ENCODE measurements around the gene UGGT2.
"Not testable (repeated sequence)": the region's sequence is repeated elsewhere in the genome, so short reads cannot be mapped to it uniquely, and the experiment has no call there.

UGGT2 gene

GRCh38 chr13:96086736-96087135, 33.5 kb upstream of the UGGT2 start:
- no peak overlapping the region for H3K9ac ChIP-seq (ENCODE audit: low read depth in 1 of 2, low read length in 2 of 2)
- H3K9me3 ChIP-seq (ENCODE audit: control insufficient read depth in 2 of 2, low read length in 2 of 2): no peaks in the 10 kb centered on the region
- no peak overlapping the region for H3K27ac ChIP-seq (ENCODE audit: low read depth in 2 of 2, low read length in 2 of 2)
- H3K36me3 ChIP-seq (ENCODE audit: control insufficient read depth in 2 of 2, insufficient read depth in 2 of 2, low read length in 2 of 2): no peaks in the 10 kb centered on the region
- peaks cover 4 to 9% of the 10 kb centered on the region in 2 donors for H3K4me1 ChIP-seq (ENCODE audit: control insufficient read depth in 2 of 2, insufficient read depth in 2 of 2, low read length in 2 of 2)
- no peak overlapping the region for H3K4me3 ChIP-seq (ENCODE audit: low read length in 2 of 2)
- H3K27me3 ChIP-seq (ENCODE audit: control insufficient read depth in 2 of 2, insufficient read depth in 2 of 2, low read length in 2 of 2): peaks cover 15 to 37% of the 10 kb centered on the region in 2 donors

DNA sequence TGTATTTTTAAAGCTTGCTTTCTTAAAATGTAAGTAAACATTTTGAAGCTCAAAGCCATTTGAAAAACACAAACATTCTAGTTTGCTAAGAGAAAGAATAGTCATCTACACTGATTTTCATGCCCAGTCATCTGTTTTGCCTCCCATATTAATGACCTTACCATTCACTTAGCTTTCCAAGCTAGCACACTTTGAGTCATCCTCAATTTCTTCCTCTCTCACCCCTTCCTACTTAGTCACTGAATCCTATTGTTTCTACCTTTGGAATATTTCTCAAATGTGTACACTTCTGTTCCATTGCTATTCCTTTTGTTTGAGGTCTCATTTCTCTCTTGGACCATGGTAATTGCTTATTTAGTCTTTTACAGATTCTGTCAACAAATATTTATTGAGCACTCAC, 29.4 kb upstream of the UGGT2 start:
- Histone ChIP-seq H3K36me3 (ENCODE audit: control insufficient read depth in 2 of 2, insufficient read depth in 2 of 2, low read length in 2 of 2) (no peaks in the 10 kb centered on the region), H3K27ac (ENCODE audit: low read depth in 2 of 2, low read length in 2 of 2) (no peak overlapping the region), H3K9me3 (ENCODE audit: control insufficient read depth in 2 of 2, low read length in 2 of 2) (no peaks in the 10 kb centered on the region), H3K9ac (ENCODE audit: low read depth in 1 of 2, low read length in 2 of 2) (no peak overlapping the region), H3K4me3 (ENCODE audit: low read length in 2 of 2) (no peak overlapping the region), H3K4me1 (ENCODE audit: control insufficient read depth in 2 of 2, insufficient read depth in 2 of 2, low read length in 2 of 2) (no peaks in the 10 kb centered on the region), H3K27me3 (ENCODE audit: control insufficient read depth in 2 of 2, insufficient read depth in 2 of 2, low read length in 2 of 2) (peaks cover 0 to 5% of the 10 kb centered on the region in 2 donors)

GRCh38 chr13:96081888-96082287, 28.7 kb upstream of the UGGT2 start:
- Histone ChIP-seq H3K27ac (ENCODE audit: low read depth in 2 of 2, low read length in 2 of 2) (no peak overlapping the region), H3K4me1 (ENCODE audit: control insufficient read depth in 2 of 2, insufficient read depth in 2 of 2, low read length in 2 of 2) (no peaks in the 10 kb centered on the region), H3K4me3 (ENCODE audit: low read length in 2 of 2) (no peak overlapping the region), H3K9ac (ENCODE audit: low read depth in 1 of 2, low read length in 2 of 2) (no peak overlapping the region), H3K9me3 (ENCODE audit: control insufficient read depth in 2 of 2, low read length in 2 of 2) (no peaks in the 10 kb centered on the region), H3K27me3 (ENCODE audit: control insufficient read depth in 2 of 2, insufficient read depth in 2 of 2, low read length in 2 of 2) (peaks cover 0 to 2% of the 10 kb centered on the region in 2 donors), H3K36me3 (ENCODE audit: control insufficient read depth in 2 of 2, insufficient read depth in 2 of 2, low read length in 2 of 2) (no peaks in the 10 kb centered on the region)

GRCh38 chr13:96080676-96081075, 27.5 kb upstream of the UGGT2 start:
- Histone ChIP-seq H3K9ac (ENCODE audit: low read depth in 1 of 2, low read length in 2 of 2) (no peak overlapping the region), H3K27me3 (ENCODE audit: control insufficient read depth in 2 of 2, insufficient read depth in 2 of 2, low read length in 2 of 2) (peaks cover 0 to 1% of the 10 kb centered on the region in 2 donors), H3K27ac (ENCODE audit: low read depth in 2 of 2, low read length in 2 of 2) (no peak overlapping the region), H3K4me3 (ENCODE audit: low read length in 2 of 2) (no peak overlapping the region), H3K36me3 (ENCODE audit: control insufficient read depth in 2 of 2, insufficient read depth in 2 of 2, low read length in 2 of 2) (no peaks in the 10 kb centered on the region), H3K4me1 (ENCODE audit: control insufficient read depth in 2 of 2, insufficient read depth in 2 of 2, low read length in 2 of 2) (no peaks in the 10 kb centered on the region), H3K9me3 (ENCODE audit: control insufficient read depth in 2 of 2, low read length in 2 of 2) (no peaks in the 10 kb centered on the region)

DNA sequence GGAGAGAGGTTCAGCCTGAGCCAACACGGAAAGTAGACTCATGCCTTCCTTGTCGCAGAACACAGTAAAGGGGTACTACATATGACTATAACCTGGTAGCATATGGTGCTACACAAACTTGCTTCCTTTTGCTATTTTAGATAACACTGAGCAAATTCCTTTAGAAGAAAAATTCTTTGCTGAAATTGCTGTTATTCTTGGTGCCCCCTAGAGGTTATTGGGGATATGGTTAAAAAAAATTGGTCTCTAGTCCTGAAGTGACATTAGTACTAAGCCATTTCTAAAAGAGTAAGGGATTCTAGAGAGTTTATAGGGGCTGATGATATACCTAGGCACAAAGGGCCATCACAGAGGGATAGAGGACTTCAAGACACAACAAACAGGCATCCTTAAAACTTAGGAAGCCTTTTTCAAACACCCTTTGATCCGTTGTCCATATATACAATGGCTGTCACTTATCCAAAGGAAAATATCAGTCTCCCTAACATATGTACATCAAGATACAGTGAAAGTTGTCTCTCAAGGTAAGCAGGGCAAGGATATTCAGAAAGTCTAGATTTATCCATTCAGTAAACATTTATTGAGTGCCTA, 22.8 kb upstream of the UGGT2 start:
- H3K9me3 ChIP-seq (ENCODE audit: control insufficient read depth in 2 of 2, low read length in 2 of 2): no peaks in the 10 kb centered on the region
- no peaks in the 10 kb centered on the region for H3K27me3 ChIP-seq (ENCODE audit: control insufficient read depth in 2 of 2, insufficient read depth in 2 of 2, low read length in 2 of 2)
- H3K27ac ChIP-seq (ENCODE audit: low read depth in 2 of 2, low read length in 2 of 2): no peak overlapping the region
- H3K4me3 ChIP-seq (ENCODE audit: low read length in 2 of 2): no peak overlapping the region
- H3K9ac ChIP-seq (ENCODE audit: low read depth in 1 of 2, low read length in 2 of 2): no peak overlapping the region
- H3K4me1 ChIP-seq (ENCODE audit: control insufficient read depth in 2 of 2, insufficient read depth in 2 of 2, low read length in 2 of 2): no peaks in the 10 kb centered on the region
- no peaks in the 10 kb centered on the region for H3K36me3 ChIP-seq (ENCODE audit: control insufficient read depth in 2 of 2, insufficient read depth in 2 of 2, low read length in 2 of 2)

DNA sequence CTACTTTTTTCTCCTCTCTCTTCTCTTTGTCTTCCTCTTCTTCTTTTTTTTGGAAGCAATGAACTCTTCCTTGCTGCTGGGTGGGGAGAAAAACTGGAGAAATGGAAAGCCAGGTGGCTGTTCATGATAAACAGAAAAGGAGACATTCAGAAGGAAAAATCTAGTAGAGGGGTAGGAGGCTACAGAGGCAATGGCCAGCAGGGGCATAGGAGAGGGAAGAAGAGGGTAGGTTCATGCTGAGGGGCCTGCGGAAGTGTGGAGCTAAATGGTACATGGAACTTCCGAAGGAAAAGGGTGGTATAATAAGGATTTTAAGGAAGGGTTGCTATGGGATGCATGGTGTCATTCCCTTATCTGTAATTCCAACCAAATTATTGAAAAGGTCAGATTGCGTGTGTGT, 19.2 kb upstream of the UGGT2 start:
- Histone ChIP-seq H3K9ac (ENCODE audit: low read depth in 1 of 2, low read length in 2 of 2) (no peak overlapping the region), H3K4me3 (ENCODE audit: low read length in 2 of 2) (no peak overlapping the region), H3K36me3 (ENCODE audit: control insufficient read depth in 2 of 2, insufficient read depth in 2 of 2, low read length in 2 of 2) (no peaks in the 10 kb centered on the region), H3K4me1 (ENCODE audit: control insufficient read depth in 2 of 2, insufficient read depth in 2 of 2, low read length in 2 of 2) (no peaks in the 10 kb centered on the region), H3K27me3 (ENCODE audit: control insufficient read depth in 2 of 2, insufficient read depth in 2 of 2, low read length in 2 of 2) (no peaks in the 10 kb centered on the region), H3K9me3 (ENCODE audit: control insufficient read depth in 2 of 2, low read length in 2 of 2) (no peaks in the 10 kb centered on the region), H3K27ac (ENCODE audit: low read depth in 2 of 2, low read length in 2 of 2) (no peak overlapping the region)

GRCh38 chr13:96071504-96071903, 18.3 kb upstream of the UGGT2 start:
- H3K4me3 ChIP-seq (ENCODE audit: low read length in 2 of 2): no peak overlapping the region
- H3K27ac ChIP-seq (ENCODE audit: low read depth in 2 of 2, low read length in 2 of 2): no peak overlapping the region
- no peaks in the 10 kb centered on the region for H3K36me3 ChIP-seq (ENCODE audit: control insufficient read depth in 2 of 2, insufficient read depth in 2 of 2, low read length in 2 of 2)
- H3K27me3 ChIP-seq (ENCODE audit: control insufficient read depth in 2 of 2, insufficient read depth in 2 of 2, low read length in 2 of 2): no peaks in the 10 kb centered on the region
- no peak overlapping the region for H3K9ac ChIP-seq (ENCODE audit: low read depth in 1 of 2, low read length in 2 of 2)
- no peaks in the 10 kb centered on the region for H3K9me3 ChIP-seq (ENCODE audit: control insufficient read depth in 2 of 2, low read length in 2 of 2)
- H3K4me1 ChIP-seq (ENCODE audit: control insufficient read depth in 2 of 2, insufficient read depth in 2 of 2, low read length in 2 of 2): no peaks in the 10 kb centered on the region

DNA sequence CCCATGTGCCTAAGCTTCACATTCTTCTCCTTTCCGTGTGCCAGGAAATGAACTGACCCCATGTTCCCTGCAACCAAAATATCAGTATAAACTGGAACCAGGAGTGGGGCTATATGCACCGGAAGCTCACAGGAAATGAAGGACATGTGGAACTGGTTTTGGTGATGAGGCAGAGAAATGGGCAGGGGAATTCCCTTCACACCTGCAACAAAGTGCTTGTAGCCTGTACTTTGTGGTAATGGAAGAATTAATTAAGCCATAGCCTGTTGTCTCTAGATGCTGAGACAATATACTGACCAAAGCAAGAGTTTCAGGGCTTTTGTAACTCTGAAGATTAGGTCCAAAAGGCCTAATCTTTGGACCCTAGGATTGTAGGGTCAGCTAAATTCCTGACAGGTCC, 15.5 kb upstream of the UGGT2 start:
- H3K4me1 ChIP-seq (ENCODE audit: control insufficient read depth in 2 of 2, insufficient read depth in 2 of 2, low read length in 2 of 2): no peaks in the 10 kb centered on the region

DNA sequence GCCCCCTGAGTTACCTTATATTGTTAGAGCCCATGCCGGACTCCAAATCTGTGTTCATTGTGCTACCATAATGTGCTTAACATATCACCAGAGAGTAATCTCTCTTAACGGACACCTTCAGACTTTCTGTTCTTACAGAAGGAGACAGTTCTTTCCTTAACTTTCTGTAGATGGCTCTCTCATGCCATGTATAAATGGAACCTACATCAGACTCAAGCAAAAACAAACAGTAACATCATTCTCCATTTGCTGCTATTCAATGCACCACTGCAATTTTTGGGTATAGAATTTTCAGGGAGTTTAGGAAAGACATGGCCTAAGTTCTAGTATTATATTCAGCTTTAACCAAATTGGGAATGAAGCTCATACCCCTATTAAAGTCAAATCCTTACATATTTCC, 12.6 kb upstream of the UGGT2 start:
- no peak overlapping the region for H3K9ac ChIP-seq (ENCODE audit: low read depth in 1 of 2, low read length in 2 of 2)
- no peaks in the 10 kb centered on the region for H3K36me3 ChIP-seq (ENCODE audit: control insufficient read depth in 2 of 2, insufficient read depth in 2 of 2, low read length in 2 of 2)
- no peaks in the 10 kb centered on the region for H3K27me3 ChIP-seq (ENCODE audit: control insufficient read depth in 2 of 2, insufficient read depth in 2 of 2, low read length in 2 of 2)
- H3K27ac ChIP-seq (ENCODE audit: low read depth in 2 of 2, low read length in 2 of 2): no peak overlapping the region
- H3K4me1 ChIP-seq (ENCODE audit: control insufficient read depth in 2 of 2, insufficient read depth in 2 of 2, low read length in 2 of 2): no peaks in the 10 kb centered on the region
- no peak overlapping the region for H3K4me3 ChIP-seq (ENCODE audit: low read length in 2 of 2)
- no peaks in the 10 kb centered on the region for H3K9me3 ChIP-seq (ENCODE audit: control insufficient read depth in 2 of 2, low read length in 2 of 2)

More for the DNA sequence above, 15.5 kb upstream of the UGGT2 start:
- no peak overlapping the region for H3K27ac ChIP-seq (ENCODE audit: low read depth in 2 of 2, low read length in 2 of 2)
- H3K9me3 ChIP-seq (ENCODE audit: control insufficient read depth in 2 of 2, low read length in 2 of 2): no peaks in the 10 kb centered on the region
- no peaks in the 10 kb centered on the region for H3K27me3 ChIP-seq (ENCODE audit: control insufficient read depth in 2 of 2, insufficient read depth in 2 of 2, low read length in 2 of 2)
- no peak overlapping the region for H3K9ac ChIP-seq (ENCODE audit: low read depth in 1 of 2, low read length in 2 of 2)
- no peaks in the 10 kb centered on the region for H3K36me3 ChIP-seq (ENCODE audit: control insufficient read depth in 2 of 2, insufficient read depth in 2 of 2, low read length in 2 of 2)
- H3K4me3 ChIP-seq (ENCODE audit: low read length in 2 of 2): no peak overlapping the region

- Histone ChIP-seq H3K27me3 (ENCODE audit: control insufficient read depth in 2 of 2, insufficient read depth in 2 of 2, low read length in 2 of 2) (no peaks in the 10 kb centered on the region), H3K9me3 (ENCODE audit: control insufficient read depth in 2 of 2, low read length in 2 of 2) (no peaks in the 10 kb centered on the region), H3K9ac (ENCODE audit: low read depth in 1 of 2, low read length in 2 of 2) (peak overlapping the region; percentile 8 to 87), H3K27ac (ENCODE audit: low read depth in 2 of 2, low read length in 2 of 2) (peak overlapping the region in 1 of 2 donors; percentile 77), H3K4me3 (ENCODE audit: low read length in 2 of 2) (peak overlapping the region; percentile 78 to 96), H3K4me1 (ENCODE audit: control insufficient read depth in 2 of 2, insufficient read depth in 2 of 2, low read length in 2 of 2) (peaks cover 0 to 2% of the 10 kb centered on the region in 2 donors), H3K36me3 (ENCODE audit: control insufficient read depth in 2 of 2, insufficient read depth in 2 of 2, low read length in 2 of 2) (no peaks in the 10 kb centered on the region)
Observed at GRCh38 chr13:96052656-96053002, 572 bp downstream of the UGGT2 start.

- not testable (repeated sequence) for H3K9me3 ChIP-seq (ENCODE audit: control insufficient read depth in 2 of 2, low read length in 2 of 2); H3K9ac ChIP-seq (ENCODE audit: low read depth in 1 of 2, low read length in 2 of 2); H3K27me3 ChIP-seq (ENCODE audit: control insufficient read depth in 2 of 2, insufficient read depth in 2 of 2, low read length in 2 of 2); H3K27ac ChIP-seq (ENCODE audit: low read depth in 2 of 2, low read length in 2 of 2); H3K4me1 ChIP-seq (ENCODE audit: control insufficient read depth in 2 of 2, insufficient read depth in 2 of 2, low read length in 2 of 2); H3K36me3 ChIP-seq (ENCODE audit: control insufficient read depth in 2 of 2, insufficient read depth in 2 of 2, low read length in 2 of 2)
- peak overlapping the region in 1 of 2 donors; percentile 78 for H3K4me3 ChIP-seq (ENCODE audit: low read length in 2 of 2)
Observed at GRCh38 chr13:96051946-96052345, 1.3 kb downstream of the UGGT2 start.
